ENCODE measurements around the gene CORO7.

CORO7 gene

DNA sequence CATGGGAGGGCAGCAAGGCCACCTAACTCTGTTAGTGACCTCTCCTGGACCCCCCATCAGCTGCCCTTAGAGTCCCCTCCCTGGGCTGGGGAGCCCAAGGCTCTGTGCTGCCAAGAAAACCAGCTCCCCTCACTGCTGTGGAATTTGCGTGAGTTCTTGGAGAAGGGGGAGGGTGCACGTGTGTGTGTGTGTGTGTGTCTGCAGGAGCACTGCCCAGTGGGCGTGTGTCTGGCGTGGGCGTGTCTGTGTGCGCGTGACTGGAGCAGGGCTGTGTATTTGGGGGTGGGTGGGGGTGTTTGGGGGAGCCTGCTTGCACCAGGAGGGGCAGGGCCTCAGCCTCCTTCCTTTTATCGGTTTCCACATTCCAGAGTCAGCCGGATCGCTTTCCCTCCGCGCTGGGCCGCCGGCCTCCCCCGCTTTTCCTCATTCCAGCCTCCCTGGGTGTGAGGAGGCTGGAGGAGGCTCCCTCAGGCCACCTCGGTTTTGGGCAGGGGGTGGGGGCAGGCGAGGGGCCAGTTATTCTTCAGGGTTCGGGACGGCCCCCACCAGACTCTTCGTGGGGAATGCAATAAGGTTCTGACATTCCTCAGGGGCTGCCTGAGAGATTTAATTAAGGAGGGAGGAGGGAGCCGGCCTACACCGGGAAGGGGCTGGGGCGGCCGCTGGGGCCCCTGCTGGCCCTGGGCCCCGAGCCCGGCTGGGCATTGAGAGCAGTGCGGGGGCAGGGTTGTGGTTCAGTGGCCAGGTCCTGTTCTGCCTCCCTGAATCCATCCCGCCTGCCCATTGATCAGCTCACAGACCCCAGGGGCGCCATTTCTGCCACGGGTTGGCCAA, 42.3 kb downstream of the CORO7 start:
- TF ChIP-seq, protein P1, sequence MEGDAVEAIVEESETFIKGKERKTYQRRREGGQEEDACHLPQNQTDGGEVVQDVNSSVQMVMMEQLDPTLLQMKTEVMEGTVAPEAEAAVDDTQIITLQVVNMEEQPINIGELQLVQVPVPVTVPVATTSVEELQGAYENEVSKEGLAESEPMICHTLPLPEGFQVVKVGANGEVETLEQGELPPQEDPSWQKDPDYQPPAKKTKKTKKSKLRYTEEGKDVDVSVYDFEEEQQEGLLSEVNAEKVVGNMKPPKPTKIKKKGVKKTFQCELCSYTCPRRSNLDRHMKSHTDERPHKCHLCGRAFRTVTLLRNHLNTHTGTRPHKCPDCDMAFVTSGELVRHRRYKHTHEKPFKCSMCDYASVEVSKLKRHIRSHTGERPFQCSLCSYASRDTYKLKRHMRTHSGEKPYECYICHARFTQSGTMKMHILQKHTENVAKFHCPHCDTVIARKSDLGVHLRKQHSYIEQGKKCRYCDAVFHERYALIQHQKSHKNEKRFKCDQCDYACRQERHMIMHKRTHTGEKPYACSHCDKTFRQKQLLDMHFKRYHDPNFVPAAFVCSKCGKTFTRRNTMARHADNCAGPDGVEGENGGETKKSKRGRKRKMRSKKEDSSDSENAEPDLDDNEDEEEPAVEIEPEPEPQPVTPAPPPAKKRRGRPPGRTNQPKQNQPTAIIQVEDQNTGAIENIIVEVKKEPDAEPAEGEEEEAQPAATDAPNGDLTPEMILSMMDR (IDR thresholded peaks at IDR 0.05; ENCODE audit: borderline replicate concordance, control extremely low read depth, extremely low read depth, insufficient read depth, missing control alignments), result no peak
- in situ Hi-C loops (cut with MboI; ENCODE audit: low sequenced_read_pairs, unreplicated experiment), result no loop called here
- DNase-seq (ENCODE audit: low spot score), result no peak

DNA sequence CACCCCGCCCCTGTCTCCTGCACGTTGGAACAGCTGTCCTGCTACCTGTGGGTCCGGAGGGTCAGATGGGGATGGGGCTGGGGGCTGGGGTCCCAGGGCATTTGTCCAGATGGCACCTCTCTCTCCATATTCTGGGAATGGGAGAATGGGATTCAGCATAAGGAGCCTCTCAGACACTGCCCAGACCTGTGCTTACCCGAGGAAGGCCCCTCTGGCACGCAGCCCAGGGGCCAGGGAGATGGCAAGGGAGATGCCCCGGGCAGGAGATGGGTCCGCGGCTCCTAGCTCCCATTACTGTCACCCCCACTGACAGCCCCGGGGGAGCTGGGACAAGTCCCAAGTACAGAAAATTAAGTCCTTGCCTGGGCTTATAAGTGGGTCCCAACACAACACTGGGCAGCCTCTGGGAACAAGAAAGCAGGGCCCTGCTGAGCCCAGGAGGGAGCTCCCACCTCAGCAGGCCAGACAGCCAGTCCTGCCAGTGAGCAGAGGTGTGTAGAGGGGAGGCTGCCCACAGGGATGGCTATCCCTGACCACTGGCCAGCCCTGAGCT, 43.0 kb downstream of the CORO7 start:
- TF ChIP-seq, protein P1 (IDR thresholded peaks at IDR 0.05; ENCODE audit: borderline replicate concordance, control extremely low read depth, extremely low read depth, insufficient read depth, missing control alignments), result no peak
- in situ Hi-C loops (cut with MboI; ENCODE audit: low sequenced_read_pairs, unreplicated experiment), result no loop called here
- DNase-seq (ENCODE audit: low spot score), result no peak

DNA sequence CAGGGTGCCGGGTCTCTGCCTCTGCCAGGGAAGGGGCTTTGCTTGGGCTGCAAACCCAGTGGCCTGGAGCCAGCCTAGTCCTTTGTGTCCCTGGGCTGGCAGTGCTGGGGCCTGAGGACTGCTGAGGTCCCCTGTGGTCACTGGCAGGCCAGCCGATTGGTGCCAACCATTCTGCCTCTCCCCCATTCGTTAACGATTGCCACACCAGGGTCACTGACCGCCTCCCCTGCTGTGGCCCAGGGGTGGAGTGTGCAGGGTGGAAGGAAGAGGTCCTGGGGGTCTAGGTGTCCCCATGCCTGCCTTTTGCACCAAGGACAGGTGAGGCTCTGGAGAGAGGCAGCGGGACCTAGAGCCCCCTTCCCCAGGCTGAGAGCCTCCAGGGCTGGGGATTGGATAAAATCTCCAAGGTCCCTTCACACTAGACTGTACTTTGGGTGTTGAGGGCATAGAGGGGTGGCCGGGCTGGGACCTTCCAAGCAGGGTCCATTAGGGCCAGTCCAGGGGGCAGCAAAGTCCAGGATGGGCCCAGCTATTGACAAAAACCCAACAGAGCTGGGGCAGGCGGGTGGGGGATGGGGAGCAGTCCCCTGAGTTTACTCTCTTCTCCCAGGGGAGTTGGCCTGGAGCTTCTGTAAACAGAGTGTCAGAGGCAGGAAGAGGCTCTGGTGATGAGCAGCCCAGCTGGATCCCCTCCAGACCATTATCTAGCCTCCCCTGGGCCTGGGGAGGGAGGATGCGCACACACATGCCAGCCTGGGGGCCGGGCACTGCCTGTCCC, 43.6 kb downstream of the CORO7 start:
- TF ChIP-seq, protein P1 (IDR thresholded peaks at IDR 0.05; ENCODE audit: borderline replicate concordance, control extremely low read depth, extremely low read depth, insufficient read depth, missing control alignments), result no peak
- no peak for DNase-seq (ENCODE audit: low spot score)
- in situ Hi-C loops (cut with MboI; ENCODE audit: low sequenced_read_pairs, unreplicated experiment), result no loop called here

DNA sequence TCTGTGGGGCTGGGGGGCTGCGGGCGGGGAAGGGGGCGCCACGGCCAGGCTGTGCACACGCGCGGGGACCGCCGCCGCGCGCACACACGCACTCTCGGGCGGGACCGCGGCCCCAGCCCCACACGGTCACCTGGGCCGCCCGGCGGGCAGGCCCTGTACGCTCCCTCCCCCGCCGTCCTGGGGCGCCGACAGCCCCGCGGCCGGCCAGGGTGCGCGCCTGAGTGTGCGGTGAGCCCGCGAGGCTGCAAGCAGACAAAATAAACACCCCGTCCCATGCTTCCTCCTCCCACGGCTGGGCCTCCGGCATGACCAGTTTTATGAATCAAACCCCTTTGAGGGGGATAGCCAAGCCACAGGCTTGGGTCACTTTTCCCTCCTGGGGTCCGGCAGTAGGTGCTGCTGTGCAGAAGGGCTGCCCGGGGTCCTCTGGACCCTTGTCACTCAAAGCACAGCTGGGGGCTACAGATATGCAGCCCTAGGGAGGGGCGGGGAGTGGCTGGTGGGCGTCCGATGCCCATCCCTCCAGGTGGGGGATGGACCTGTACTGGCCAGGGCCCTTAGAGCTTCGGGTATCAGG, 44.3 kb downstream of the CORO7 start:
- TF ChIP-seq, protein P1 (IDR thresholded peaks at IDR 0.05; ENCODE audit: borderline replicate concordance, control extremely low read depth, extremely low read depth, insufficient read depth, missing control alignments), result no peak
- in situ Hi-C loops (cut with MboI; ENCODE audit: low sequenced_read_pairs, unreplicated experiment), result no loop called here
- no peak for DNase-seq (ENCODE audit: low spot score)

DNA sequence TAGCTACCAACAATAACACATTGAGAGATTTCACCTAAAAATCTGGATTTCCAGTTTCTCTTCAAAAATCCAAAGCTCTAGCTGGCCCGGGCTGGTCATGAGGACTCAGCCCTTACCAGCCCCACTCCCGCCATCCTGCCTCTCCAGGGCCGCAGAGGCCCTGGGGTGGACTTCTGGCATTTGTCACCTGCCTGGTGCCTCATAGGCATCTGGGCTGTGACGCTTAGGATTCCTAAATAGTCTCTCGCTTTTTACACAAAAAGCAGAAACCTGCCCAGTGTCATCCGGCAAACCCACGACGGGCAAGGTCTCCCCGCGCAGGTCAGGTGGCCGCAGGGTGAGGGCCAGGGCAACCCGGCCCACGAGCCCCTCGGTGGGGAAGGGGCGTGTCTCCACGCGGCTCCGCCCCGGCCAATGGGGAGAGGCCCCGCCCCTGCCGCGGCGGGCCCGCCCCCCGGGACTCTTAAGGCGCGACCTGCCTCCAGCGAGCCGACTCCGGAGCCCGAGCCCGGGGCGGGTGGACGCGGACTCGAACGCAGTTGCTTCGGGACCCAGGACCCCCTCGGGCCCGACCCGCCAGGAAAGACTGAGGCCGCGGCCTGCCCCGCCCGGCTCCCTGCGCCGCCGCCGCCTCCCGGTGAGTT, 44.9 kb downstream of the CORO7 start, which contains the start of gene VASN:
Gene VASN (plus strand): TSS at position 492 of the 644 bp plus-strand sequence. CDS start 9,030 bp downstream, outside the sequence.
- TF ChIP-seq, protein P1 (IDR thresholded peaks at IDR 0.05; ENCODE audit: borderline replicate concordance, control extremely low read depth, extremely low read depth, insufficient read depth, missing control alignments), result no peak
- in situ Hi-C loops (cut with MboI; ENCODE audit: low sequenced_read_pairs, unreplicated experiment), result no loop called here
- DNase-seq (ENCODE audit: low spot score), result peak; percentile 92

Measured in GM13976 (cell line).